OCI-LY3 (cell line): ENCODE data around the gene CCDC177.

Source experiments
- H2AFZ ChIP-seq: fragments of 200-600, 300-600 bp; shearing (Covaris generic); 2 replicates; pipeline ENCODE4 v1.6.0; 2014; ENCODE audit warnings: antibody characterized with exemption, low read depth, low read length
- H3K27ac ChIP-seq: fragments of 200-600, 300-600 bp; sonication (generic); 2 replicates; pipeline ENCODE4 v1.5.1; 2014; ENCODE audit warnings: mild to moderate bottlenecking, low read length, moderate library complexity, mixed read lengths
- H3K27me3 ChIP-seq: fragments of 200-600, 300-600 bp; sonication (generic); 2 replicates; pipeline ENCODE4 v1.6.1; 2014; ENCODE audit warnings: low read depth, low read length, mixed read lengths
- H3K36me3 ChIP-seq: fragments of 200-600, 300-600 bp; sonication (generic); replicated peaks from 2 replicates; pipeline ENCODE3; 2014; ENCODE audit warnings: low read depth, low read length, mixed read lengths
- H3K4me1 ChIP-seq: fragments of 300-600, 200-600 bp; sonication (generic); 2 replicates; pipeline ENCODE4 v1.6.1; 2014; ENCODE audit warnings: low read length, mixed read lengths
- H3K4me2 ChIP-seq: fragments of 200-600, 300-600 bp; sonication (generic); 2 replicates; pipeline ENCODE4 v1.6.1; 2014; ENCODE audit warnings: low read length, mixed read lengths
- H3K4me3 ChIP-seq: fragments of 300-600, 200-600 bp; sonication (generic); 2 replicates; pipeline ENCODE4 v1.5.1; 2014; ENCODE audit warnings: antibody characterized with exemption, mild to moderate bottlenecking, low read length, moderate library complexity
- H3K79me2 ChIP-seq: fragments of 300-600, 200-600 bp; shearing (Covaris generic); 2 replicates; pipeline ENCODE4 v1.6.1; 2014; ENCODE audit warnings: mild to moderate bottlenecking, low read length, mixed read lengths
- H3K9ac ChIP-seq: fragments of 300-600, 200-600 bp; shearing (Covaris generic); 2 replicates; pipeline ENCODE4 v1.6.0; 2014; ENCODE audit warnings: mild to moderate bottlenecking, low read length, moderate library complexity
- H3K9me3 ChIP-seq: fragments of 200-600, 300-600 bp; shearing (Covaris generic); 2 replicates; pipeline ENCODE4 v1.6.1; 2014; ENCODE audit warnings: low read length, mixed read lengths; ENCODE audit not compliant: insufficient read depth
- H4K20me1 ChIP-seq: fragments of 200-600, 300-600 bp; sonication (generic); 2 replicates; pipeline ENCODE4 v1.6.1; 2016; ENCODE audit warnings: low read length, mixed read lengths; ENCODE audit not compliant: insufficient read depth
- EZH2phosphoT487 ChIP-seq: fragments of 200-600 bp; shearing (Covaris generic); IDR thresholded peaks from 2 replicates; pipeline ENCODE4 v1.6.1; 2018; ENCODE audit warnings: antibody characterized with exemption, mixed run types, low read depth
- TF ChIP-seq, protein P1 (sequence below): fragments of 200-600, 300-600 bp; sonication (generic); IDR thresholded peaks from 2 replicates; pipeline ENCODE4 v1.5.1; 2014; ENCODE audit warnings: antibody characterized with exemption, low read length, low read depth

CCDC177 gene

GRCh38 chr14:69572030-69572840, 2.4 kb downstream of the CCDC177 start:
- no peaks in the 10 kb centered on the region for H3K4me1 ChIP-seq
- no peak overlapping the region for H3K9ac ChIP-seq
- no peak overlapping the region for H3K4me2 ChIP-seq
- TF ChIP-seq EZH2phosphoT487 = no peak
- TF ChIP-seq, protein P1, sequence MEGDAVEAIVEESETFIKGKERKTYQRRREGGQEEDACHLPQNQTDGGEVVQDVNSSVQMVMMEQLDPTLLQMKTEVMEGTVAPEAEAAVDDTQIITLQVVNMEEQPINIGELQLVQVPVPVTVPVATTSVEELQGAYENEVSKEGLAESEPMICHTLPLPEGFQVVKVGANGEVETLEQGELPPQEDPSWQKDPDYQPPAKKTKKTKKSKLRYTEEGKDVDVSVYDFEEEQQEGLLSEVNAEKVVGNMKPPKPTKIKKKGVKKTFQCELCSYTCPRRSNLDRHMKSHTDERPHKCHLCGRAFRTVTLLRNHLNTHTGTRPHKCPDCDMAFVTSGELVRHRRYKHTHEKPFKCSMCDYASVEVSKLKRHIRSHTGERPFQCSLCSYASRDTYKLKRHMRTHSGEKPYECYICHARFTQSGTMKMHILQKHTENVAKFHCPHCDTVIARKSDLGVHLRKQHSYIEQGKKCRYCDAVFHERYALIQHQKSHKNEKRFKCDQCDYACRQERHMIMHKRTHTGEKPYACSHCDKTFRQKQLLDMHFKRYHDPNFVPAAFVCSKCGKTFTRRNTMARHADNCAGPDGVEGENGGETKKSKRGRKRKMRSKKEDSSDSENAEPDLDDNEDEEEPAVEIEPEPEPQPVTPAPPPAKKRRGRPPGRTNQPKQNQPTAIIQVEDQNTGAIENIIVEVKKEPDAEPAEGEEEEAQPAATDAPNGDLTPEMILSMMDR = no peak
- no peaks in the 10 kb centered on the region for H3K79me2 ChIP-seq
- H3K4me3 ChIP-seq = no peak overlapping the region
- H3K36me3 ChIP-seq = no peaks in the 10 kb centered on the region
- H2AFZ ChIP-seq = no peak overlapping the region
- no peaks in the 10 kb centered on the region for H3K9me3 ChIP-seq
- H3K27ac ChIP-seq = no peak overlapping the region
- peaks cover 33% of the 10 kb centered on the region for H3K27me3 ChIP-seq
- H4K20me1 ChIP-seq = no peaks in the 10 kb centered on the region

- H3K9ac ChIP-seq = no peak overlapping the region
- H3K4me3 ChIP-seq = no peak overlapping the region
- H3K4me1 ChIP-seq = no peaks in the 10 kb centered on the region
- no peak overlapping the region for H3K4me2 ChIP-seq
- no peak for TF ChIP-seq EZH2phosphoT487
- TF ChIP-seq, protein P1 = no peak
- H3K27ac ChIP-seq = no peak overlapping the region
- H3K9me3 ChIP-seq = no peaks in the 10 kb centered on the region
- H3K36me3 ChIP-seq = no peaks in the 10 kb centered on the region
- H4K20me1 ChIP-seq = no peaks in the 10 kb centered on the region
- H3K27me3 ChIP-seq = peaks cover 35% of the 10 kb centered on the region
- H2AFZ ChIP-seq = no peak overlapping the region
- H3K79me2 ChIP-seq = no peaks in the 10 kb centered on the region
Measured at GRCh38 chr14:69571449-69572029, 3.1 kb downstream of the CCDC177 start.

DNA sequence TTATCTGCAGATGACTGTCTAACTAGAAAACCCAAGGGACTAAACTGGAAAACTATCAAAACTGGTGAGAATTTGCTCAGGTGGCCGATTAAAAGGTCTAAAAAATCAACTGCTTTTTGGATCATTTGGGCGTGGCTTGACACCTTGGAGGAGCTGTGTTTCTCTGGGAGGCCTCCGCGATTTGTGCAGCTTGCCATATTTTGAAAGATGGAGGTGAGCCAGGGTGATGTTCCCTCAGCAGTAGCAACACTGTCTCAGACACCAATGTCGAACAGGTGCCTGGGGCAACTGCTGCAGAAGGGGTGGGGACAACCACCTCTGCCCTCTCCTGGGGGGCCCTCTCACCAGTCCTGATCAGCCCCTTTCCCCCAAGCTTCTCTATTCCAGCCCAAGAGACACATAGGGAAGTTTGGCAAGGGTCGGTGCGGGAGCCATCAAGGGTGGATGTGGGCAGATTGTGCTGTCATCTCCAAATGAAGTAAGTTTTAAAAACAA, 3.8 kb downstream of the CCDC177 start:
- peaks cover 35% of the 10 kb centered on the region for H3K27me3 ChIP-seq
- no peaks in the 10 kb centered on the region for H3K4me1 ChIP-seq
- H3K36me3 ChIP-seq = no peaks in the 10 kb centered on the region
- H3K27ac ChIP-seq = no peak overlapping the region
- TF ChIP-seq EZH2phosphoT487 = no peak
- TF ChIP-seq, protein P1 = no peak
- H3K9me3 ChIP-seq = no peaks in the 10 kb centered on the region
- no peaks in the 10 kb centered on the region for H3K79me2 ChIP-seq
- no peak overlapping the region for H3K4me3 ChIP-seq
- H3K4me2 ChIP-seq = no peak overlapping the region
- no peak overlapping the region for H3K9ac ChIP-seq
- no peak overlapping the region for H2AFZ ChIP-seq
- H4K20me1 ChIP-seq = no peaks in the 10 kb centered on the region

GRCh38 chr14:69569859-69570258, 4.8 kb downstream of the CCDC177 start:
- H3K79me2 ChIP-seq = no peaks in the 10 kb centered on the region
- H3K9ac ChIP-seq = no peak overlapping the region
- H3K4me3 ChIP-seq = no peak overlapping the region
- no peaks in the 10 kb centered on the region for H3K4me1 ChIP-seq
- H3K27me3 ChIP-seq = peaks cover 45% of the 10 kb centered on the region
- no peak overlapping the region for H3K4me2 ChIP-seq
- TF ChIP-seq, protein P1 = no peak
- no peak for TF ChIP-seq EZH2phosphoT487
- no peak overlapping the region for H3K27ac ChIP-seq
- H3K36me3 ChIP-seq = no peaks in the 10 kb centered on the region
- no peaks in the 10 kb centered on the region for H3K9me3 ChIP-seq
- H4K20me1 ChIP-seq = no peaks in the 10 kb centered on the region
- no peak overlapping the region for H2AFZ ChIP-seq
